Measurements from ENCODE around the gene GTPBP3.
"Not testable (repeated sequence)": the region's sequence is repeated elsewhere in the genome, so short reads cannot be mapped to it uniquely, and the experiment has no call there.

Gene GTPBP3

GRCh38 chr19:17341845-17342244 lies 4.5 kb downstream of the GTPBP3 start:
- no peak for DNase-seq (ENCODE audit: low read depth)

- peak; percentile 66 for DNase-seq (ENCODE audit: low read depth)
Measured at GRCh38 chr19:17346109-17346671, 8.8 kb downstream of the GTPBP3 start.

GRCh38 chr19:17347361-17347760 lies 10.0 kb downstream of the GTPBP3 start:
- no peak for DNase-seq (ENCODE audit: low read depth)

GRCh38 chr19:17347877-17348276 lies 10.5 kb downstream of the GTPBP3 start:
- DNase-seq (ENCODE audit: low read depth) = no peak

GRCh38 chr19:17348700-17349099 lies 11.3 kb downstream of the GTPBP3 start:
- DNase-seq (ENCODE audit: low read depth) = no peak

DNA sequence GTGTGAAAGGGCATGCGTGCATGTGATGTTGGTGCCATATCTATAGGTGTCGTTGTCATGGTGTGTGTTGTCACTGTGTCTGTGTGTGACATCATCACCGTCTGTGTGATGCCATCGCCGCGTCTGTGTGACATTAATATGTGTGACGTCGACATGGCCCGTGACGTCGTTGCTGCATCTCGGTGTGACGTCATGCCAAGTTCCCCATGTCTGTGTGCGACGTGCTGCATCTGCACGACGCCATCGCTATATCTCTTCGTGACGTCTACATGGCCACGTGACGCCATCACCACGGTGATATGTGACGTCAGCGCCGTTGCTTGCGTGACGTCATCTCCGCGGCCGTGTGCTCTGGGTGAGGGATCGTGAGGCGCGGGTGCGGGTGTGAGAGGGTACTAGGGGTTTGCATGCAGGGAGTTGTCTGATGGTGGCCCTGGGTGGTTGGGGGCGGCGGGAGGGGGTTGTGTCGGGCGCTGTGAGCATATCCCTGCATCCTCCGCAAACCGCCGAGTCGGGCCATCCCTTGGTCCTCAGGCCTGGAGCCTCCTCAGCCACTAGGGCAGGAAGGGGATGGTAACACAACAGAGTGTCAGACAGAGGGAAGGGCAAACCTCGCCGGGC lies 14.6 kb downstream of the GTPBP3 start:
- no peak for DNase-seq (ENCODE audit: low read depth)

GRCh38 chr19:17352608-17353280 lies 15.4 kb downstream of the GTPBP3 start:
- no peak for DNase-seq (ENCODE audit: low read depth)

- no peak for DNase-seq (ENCODE audit: low read depth)
Measured at GRCh38 chr19:17353386-17353785, 16.0 kb downstream of the GTPBP3 start.

- no peak for DNase-seq (ENCODE audit: low read depth)
Measured at GRCh38 chr19:17357078-17357666, 19.8 kb downstream of the GTPBP3 start.

- DNase-seq (ENCODE audit: low read depth) = no peak
Measured at GRCh38 chr19:17357724-17358123, 20.4 kb downstream of the GTPBP3 start.

- DNase-seq (ENCODE audit: low read depth) = no peak
Measured at GRCh38 chr19:17358395-17358794, 21.0 kb downstream of the GTPBP3 start.

DNA sequence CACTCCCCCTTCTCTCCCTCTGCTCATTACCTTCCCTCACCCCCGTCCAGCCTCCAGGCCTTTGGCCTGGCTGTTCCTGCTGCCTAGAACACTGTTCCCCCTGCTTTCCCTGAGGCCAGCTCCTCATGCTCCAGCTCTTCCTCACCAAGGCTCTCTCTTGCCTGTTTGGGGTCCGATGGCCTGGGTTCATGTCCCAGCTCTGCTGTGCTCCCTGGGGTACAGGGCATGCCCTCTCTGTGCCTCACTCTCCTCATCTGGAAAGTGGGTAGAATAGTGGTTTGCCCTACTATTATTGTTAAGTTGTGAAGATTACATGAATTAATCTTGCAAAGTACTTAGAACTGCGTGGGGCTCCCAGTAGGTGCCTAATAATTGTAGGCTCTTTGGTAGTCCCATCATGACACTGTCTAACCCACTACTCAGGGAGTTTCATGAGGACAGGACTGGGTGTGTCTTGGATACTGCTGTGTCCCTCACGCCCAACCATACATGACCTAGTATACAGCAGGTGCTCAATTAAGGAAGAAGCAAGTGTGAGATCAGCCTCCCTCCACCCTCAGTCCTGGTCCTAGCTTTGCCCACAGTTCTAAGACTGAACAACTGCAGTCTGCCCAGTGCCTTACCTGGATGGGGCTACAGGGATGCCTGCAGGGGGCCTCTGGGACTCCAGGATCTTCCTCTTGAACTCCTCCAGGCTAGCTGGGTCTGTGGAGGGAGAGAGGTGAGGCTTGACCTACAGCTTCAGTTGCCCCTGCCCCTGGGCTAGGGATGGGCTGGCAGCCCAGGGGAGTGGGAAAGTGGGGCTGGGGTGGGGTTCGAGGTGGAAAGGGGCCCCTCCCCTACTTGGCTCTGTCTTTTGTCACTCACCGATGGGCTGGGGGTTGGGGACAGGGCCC lies 22.8 kb downstream of the GTPBP3 start:
- DNase-seq (ENCODE audit: low read depth) = no peak

- DNase-seq (ENCODE audit: low read depth) = not testable (repeated sequence)
Measured at GRCh38 chr19:17363852-17364605, 26.7 kb downstream of the GTPBP3 start.

DNA sequence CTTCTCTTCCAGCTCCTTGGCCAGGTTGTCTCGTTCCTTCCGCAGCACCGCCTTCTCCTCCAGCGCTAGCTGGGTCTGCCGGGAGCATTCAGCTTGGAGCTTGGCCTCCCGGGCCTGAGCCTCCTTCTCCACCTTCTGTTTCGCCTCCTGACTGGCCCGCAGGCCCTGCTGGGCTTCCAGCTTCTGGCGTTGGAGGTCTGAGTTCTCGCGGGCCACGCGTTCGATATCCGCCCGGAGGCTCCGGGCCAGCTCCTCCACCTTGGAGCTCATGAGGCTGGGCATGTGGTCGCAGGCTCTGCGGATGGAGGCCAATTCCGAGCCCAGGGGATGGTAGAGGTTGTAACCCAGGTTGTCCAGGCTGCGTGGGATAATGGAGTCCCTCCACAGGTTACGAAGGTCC lies 28.0 kb downstream of the GTPBP3 start:
- no peak for DNase-seq (ENCODE audit: low read depth)

DNA sequence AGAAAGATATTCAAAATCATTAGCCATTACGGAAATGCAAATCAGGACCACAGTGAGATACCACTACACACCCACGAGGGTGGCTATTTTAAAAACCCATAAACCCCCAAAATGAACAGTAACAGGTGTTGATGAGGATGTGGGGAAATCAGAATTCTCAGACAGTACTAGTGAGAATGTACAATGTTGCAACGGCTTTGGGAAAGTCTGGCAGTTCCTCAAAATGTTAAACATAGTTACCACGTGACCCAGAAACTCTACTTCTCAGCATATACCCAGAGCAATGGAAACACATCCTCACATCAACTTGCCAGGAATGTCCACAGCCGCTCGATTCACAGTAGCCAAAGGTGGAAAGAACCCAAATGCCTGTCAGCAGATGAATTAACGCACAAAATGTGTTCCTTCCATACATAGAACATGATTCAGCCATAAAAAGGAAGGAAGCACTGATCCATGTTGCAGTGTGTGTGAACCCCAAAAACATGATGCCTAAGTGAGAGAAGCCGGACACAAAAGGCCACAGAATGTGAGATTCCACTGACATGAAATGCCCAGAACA lies 32.8 kb downstream of the GTPBP3 start:
- DNase-seq (ENCODE audit: low read depth) = no peak

DNA sequence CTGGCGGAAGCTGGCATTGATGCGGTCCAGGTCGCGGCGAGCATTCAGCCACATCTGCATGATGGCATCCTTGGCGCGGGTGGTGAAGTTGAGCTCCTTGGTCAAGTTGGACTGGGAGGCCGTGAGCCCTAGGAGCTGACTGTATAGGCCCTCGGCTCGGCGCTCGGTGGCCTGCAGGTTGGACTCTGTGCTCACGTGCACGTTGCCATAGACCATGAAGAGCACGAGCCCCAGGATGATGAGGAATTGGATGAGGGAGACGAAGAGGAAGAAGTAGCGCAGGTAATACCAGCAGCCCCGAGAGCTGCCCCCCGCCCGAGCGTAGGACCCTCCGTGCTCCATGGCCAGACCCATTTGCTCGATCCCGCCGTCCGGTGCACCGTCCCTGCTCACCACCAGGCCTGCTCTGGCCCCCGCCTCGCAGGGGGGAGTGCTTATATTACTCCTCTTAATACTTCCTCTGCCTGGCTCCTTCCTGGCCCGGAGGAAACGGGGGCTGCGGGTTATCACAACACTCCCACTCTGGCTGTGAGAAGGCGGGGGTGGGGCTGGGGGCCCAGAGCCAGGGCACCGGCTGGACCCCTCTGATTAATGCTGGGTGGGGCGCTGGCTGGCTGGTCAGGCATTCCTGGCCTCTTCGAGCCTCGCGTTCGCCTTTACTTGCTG lies 39.7 kb downstream of the GTPBP3 start, which contains the start of gene PLVAP:
TSS of gene PLVAP (minus strand) at position 408 of the 666 bp plus-strand sequence. CDS start at position 354, 54 bp downstream.
- no peak for DNase-seq (ENCODE audit: low read depth)

- DNase-seq (ENCODE audit: low read depth) = no peak
Measured at GRCh38 chr19:17378271-17378670, 40.9 kb downstream of the GTPBP3 start.

- no peak for DNase-seq (ENCODE audit: low read depth)
Measured at GRCh38 chr19:17379221-17379631, 41.9 kb downstream of the GTPBP3 start.

DNA sequence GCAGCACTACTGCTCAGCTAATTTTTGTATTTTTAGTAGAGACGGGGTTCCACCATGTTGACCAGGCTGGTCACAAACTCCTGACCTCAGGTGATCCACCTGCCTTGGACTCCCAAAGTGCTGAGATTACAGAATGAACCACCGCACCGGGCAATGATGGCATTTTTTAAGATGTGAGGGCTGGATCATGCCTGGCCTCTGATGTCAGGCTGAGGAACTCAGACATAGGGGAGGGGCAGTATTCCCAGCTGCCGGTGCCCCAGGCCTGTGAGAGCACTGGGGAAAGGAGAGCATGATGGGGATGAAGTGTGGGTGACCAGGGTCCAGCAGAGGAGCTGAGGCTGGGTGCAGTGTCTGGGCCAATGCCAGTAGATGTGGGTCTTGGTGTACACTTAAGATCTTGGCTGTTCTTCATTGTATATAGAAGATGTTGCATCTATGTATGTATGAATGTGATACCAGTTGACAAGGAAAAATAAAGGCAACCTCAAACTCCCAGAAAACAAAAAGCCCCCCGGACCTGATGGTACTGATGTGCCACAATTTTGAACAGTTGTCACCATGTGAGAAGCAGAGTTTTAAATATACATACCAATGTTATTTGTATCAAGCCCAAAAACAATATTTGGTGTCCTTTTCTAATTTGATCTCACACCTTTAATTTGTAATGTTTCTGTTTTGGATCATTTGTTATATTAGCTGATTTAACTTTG lies 43.2 kb downstream of the GTPBP3 start:
- no peak for DNase-seq (ENCODE audit: low read depth)

All from stimulated activated CD8-positive, alpha-beta memory T cell treated with anti-CD3 and anti-CD28 coated beads, Interleukin-4, amount 100 ng/mL, for 24 hours (primary cell).